Measurements from ENCODE around the gene CD22. TPM values are rescaled to one million over a fixed set of nuclear protein-coding genes. Genes with fewer than 3 reads are reported as not detected.

CD22 gene
- polyA plus RNA-seq, 1 donor (not counting 4 experiments of a cell fraction or from before 2014, with no cell fraction given) = 0.26 TPM

DNA sequence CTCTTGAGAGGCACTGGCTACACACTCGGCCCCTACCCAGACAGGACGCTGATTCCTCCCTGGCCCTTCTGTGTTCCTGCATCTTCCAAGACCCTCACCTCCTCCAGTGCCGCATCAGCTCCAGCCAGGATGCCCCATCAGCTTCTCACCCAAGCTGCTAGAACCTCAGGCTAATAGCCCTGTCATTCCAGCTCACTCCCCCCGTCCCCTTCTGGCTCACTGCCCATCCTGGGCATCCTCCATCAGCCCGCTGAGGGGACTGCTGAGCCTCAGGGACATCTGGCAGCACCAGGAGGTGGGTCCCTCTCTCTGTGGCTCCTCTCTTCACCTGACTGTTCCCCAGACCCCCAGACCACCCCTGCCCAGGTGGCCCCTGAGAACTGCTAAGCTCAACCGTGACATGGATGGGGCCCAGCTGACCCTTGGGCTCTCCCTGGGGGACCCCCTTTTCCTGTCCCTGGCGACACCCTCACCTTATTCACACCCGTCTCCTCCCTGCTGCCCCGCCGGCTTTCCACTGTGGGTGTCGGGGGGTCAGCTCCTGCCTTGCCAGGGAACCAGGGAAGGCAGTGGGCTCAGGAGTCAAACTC is 34.1 kb downstream of the CD22 start:
- peaks cover 5% of the 10 kb centered on the region for H3K27me3 ChIP-seq (ENCODE audit: control insufficient read depth, extremely low read depth, insufficient read depth, low read length)
- H3K9me1 ChIP-seq (ENCODE audit: control insufficient read depth, extremely low read depth, insufficient read depth, low read length) = no peaks in the 10 kb centered on the region
- H3K36me3 ChIP-seq (ENCODE audit: control insufficient read depth in 2 of 2, extremely low read depth in 1 of 2, insufficient read depth in 2 of 2, low read length in 2 of 2) = no peaks in the 10 kb centered on the region
- H3K9ac ChIP-seq (ENCODE audit: control insufficient read depth, extremely low read depth, insufficient read depth, low read length) = no peak overlapping the region
- no peak overlapping the region for H3K4me3 ChIP-seq (ENCODE audit: control insufficient read depth in 2 of 3, extremely low read depth in 1 of 3, insufficient read depth in 2 of 3, low read depth in 1 of 3, low read length in 3 of 3)
- no peaks in the 10 kb centered on the region for H3K9me3 ChIP-seq (ENCODE audit: control insufficient read depth, low read depth, low read length)
- H3K4me2 ChIP-seq (ENCODE audit: control insufficient read depth, extremely low read depth, insufficient read depth, low read depth, low read length) = no peak overlapping the region
- dilution Hi-C loops (cut with MboI; ENCODE audit: extremely low pct_ligation_motif_present, low sequenced_read_pairs) = no loop called here
- H4K20me1 ChIP-seq (ENCODE audit: control insufficient read depth, extremely low read depth, insufficient read depth, low read length) = no peaks in the 10 kb centered on the region
- TF ChIP-seq, protein P1, sequence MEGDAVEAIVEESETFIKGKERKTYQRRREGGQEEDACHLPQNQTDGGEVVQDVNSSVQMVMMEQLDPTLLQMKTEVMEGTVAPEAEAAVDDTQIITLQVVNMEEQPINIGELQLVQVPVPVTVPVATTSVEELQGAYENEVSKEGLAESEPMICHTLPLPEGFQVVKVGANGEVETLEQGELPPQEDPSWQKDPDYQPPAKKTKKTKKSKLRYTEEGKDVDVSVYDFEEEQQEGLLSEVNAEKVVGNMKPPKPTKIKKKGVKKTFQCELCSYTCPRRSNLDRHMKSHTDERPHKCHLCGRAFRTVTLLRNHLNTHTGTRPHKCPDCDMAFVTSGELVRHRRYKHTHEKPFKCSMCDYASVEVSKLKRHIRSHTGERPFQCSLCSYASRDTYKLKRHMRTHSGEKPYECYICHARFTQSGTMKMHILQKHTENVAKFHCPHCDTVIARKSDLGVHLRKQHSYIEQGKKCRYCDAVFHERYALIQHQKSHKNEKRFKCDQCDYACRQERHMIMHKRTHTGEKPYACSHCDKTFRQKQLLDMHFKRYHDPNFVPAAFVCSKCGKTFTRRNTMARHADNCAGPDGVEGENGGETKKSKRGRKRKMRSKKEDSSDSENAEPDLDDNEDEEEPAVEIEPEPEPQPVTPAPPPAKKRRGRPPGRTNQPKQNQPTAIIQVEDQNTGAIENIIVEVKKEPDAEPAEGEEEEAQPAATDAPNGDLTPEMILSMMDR (optimal IDR thresholded peaks at IDR 0.05 in 1 of 3, IDR thresholded peaks at IDR 0.05 in 1 of 3, conservative IDR thresholded peaks at IDR 0.05 in 1 of 3; ENCODE audit: extremely low read depth in 1 of 3, insufficient read depth in 2 of 3, low read length in 3 of 3) = no peak
- DNase-seq (ENCODE audit: low read depth, low spot score) = no peak
- H2AFZ ChIP-seq (ENCODE audit: control insufficient read depth, low read length) = no peak overlapping the region
- FAIRE-seq = no peak
- H3K79me2 ChIP-seq (ENCODE audit: control insufficient read depth, insufficient read depth, low read length) = no peaks in the 10 kb centered on the region
- no peak overlapping the region for H3K27ac ChIP-seq (ENCODE audit: control insufficient read depth, insufficient read depth, low read length)
- H3K4me1 ChIP-seq (ENCODE audit: control insufficient read depth, extremely low read depth, insufficient read depth, low read length) = no peaks in the 10 kb centered on the region

DNA sequence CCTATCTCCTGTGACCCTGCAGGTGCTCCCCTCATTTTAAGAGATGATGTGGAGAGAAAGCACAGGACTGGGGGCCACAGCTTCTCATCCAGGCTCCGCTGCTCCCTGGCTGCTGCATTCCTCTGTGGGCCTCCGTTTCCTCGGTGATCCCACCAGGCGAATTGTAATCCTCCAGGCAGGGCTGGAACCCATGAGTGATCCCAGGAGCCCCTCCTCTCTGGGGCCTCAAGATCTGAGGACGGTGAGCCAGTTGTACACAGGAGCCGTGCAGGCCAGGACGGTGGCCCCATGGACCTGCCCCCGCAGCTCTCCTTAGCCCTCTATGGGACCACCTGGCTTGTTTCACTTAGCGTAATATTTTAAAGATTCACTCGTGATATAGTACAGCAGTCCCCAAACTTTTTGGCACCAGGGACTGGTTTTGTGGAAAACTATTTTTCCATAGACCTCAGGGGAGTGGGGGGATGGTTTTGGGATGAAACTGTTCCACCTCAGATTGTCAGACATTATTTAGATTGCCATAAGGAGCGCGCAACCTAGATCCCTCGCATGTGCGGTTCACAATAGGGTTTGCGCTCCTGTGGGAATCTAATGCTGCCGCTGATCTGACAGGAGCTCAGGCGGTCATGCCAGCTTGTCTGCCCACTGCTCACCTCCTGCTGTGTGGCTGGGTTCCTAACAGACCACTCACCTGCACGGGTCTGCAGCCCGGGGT is 34.9 kb downstream of the CD22 start:
- H3K79me2 ChIP-seq (ENCODE audit: control insufficient read depth, insufficient read depth, low read length) = no peaks in the 10 kb centered on the region
- no peak overlapping the region for H3K27ac ChIP-seq (ENCODE audit: control insufficient read depth, insufficient read depth, low read length)
- H3K4me3 ChIP-seq (ENCODE audit: control insufficient read depth in 2 of 3, extremely low read depth in 1 of 3, insufficient read depth in 2 of 3, low read depth in 1 of 3, low read length in 3 of 3) = no peak overlapping the region
- H3K9ac ChIP-seq (ENCODE audit: control insufficient read depth, extremely low read depth, insufficient read depth, low read length) = no peak overlapping the region
- no peaks in the 10 kb centered on the region for H3K36me3 ChIP-seq (ENCODE audit: control insufficient read depth in 2 of 2, extremely low read depth in 1 of 2, insufficient read depth in 2 of 2, low read length in 2 of 2)
- H4K20me1 ChIP-seq (ENCODE audit: control insufficient read depth, extremely low read depth, insufficient read depth, low read length) = no peaks in the 10 kb centered on the region
- no peaks in the 10 kb centered on the region for H3K9me1 ChIP-seq (ENCODE audit: control insufficient read depth, extremely low read depth, insufficient read depth, low read length)
- H3K9me3 ChIP-seq (ENCODE audit: control insufficient read depth, low read depth, low read length) = no peaks in the 10 kb centered on the region
- dilution Hi-C loops (cut with MboI; ENCODE audit: extremely low pct_ligation_motif_present, low sequenced_read_pairs) = no loop called here
- H3K4me2 ChIP-seq (ENCODE audit: control insufficient read depth, extremely low read depth, insufficient read depth, low read depth, low read length) = no peak overlapping the region
- FAIRE-seq = no peak
- TF ChIP-seq EZH2 (IDR thresholded peaks at IDR 0.05; ENCODE audit: low read length) = no peak
- TF ChIP-seq, protein P1 (optimal IDR thresholded peaks at IDR 0.05 in 1 of 3, IDR thresholded peaks at IDR 0.05 in 1 of 3, conservative IDR thresholded peaks at IDR 0.05 in 1 of 3; ENCODE audit: extremely low read depth in 1 of 3, insufficient read depth in 2 of 3, low read length in 3 of 3) = no peak
- H3K4me1 ChIP-seq (ENCODE audit: control insufficient read depth, extremely low read depth, insufficient read depth, low read length) = no peaks in the 10 kb centered on the region
- H2AFZ ChIP-seq (ENCODE audit: control insufficient read depth, low read length) = no peak overlapping the region
- peaks cover 5% of the 10 kb centered on the region for H3K27me3 ChIP-seq (ENCODE audit: control insufficient read depth, extremely low read depth, insufficient read depth, low read length)
- no peak for DNase-seq (ENCODE audit: low read depth, low spot score)

All from keratinocyte (primary cell).